HG03159 (cell line): ENCODE data around the gene SPTB.

Experiments
- ATAC-seq: cut with Tn5 transposase; IDR thresholded peaks from one replicate; pipeline ENCODE4 v1.9.1; 2021; ENCODE audit warnings: mild to moderate bottlenecking, moderate library complexity; ENCODE audit not compliant: unreplicated experiment

SPTB gene

DNA sequence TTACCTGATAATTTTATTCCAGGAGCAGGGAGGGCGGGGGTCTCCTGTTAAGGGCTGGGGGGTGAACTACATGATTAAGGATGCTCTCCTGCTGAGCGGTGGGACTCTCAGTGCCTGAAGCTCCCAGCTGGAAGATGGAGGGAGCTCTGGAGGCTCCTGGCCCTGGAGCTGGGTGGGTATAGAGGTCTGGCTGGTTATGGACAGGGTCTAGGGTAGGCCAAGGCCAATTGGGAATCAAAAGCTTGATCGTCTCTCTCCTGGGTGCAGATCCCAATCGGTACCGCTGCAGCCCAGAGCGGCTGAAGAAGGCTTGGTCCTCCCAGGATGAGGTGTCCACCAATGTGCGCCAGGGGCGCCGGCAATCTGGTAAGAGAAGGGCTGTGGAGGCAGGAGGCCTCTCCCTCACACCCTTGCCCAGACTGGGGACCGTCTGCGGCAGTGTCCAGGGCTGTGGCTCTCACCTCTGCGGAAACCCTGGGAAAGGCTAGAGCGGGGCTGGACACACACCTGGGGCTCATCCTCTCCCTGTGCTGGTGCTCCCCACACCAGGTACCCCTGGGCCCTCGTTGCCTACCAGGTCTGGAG is 147.1 kb downstream of the SPTB start:
- no peak for ATAC-seq

- no peak for ATAC-seq
These were observed 147.6 kb downstream of the SPTB start for GRCh38 chr14:64732066-64732465.

DNA sequence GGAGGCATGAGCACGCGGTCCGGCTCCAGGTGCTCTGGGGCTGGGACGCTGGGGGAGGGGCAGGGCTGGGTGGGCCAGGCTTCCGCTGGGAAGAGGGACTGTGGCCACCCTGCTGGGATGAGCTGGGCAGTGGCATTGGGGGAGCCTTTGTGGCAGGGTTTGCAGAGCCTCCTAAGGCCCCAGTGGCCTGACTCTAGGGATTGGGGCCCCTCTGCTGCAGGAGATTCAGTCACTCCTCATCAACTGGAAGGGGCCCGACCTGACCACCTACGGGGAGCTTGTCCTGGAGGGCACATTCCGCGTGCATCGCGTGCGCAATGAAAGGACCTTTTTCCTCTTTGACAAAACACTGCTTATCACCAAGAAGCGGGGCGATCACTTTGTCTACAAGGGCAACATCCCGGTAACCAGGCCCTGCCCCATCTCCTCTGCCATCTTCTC is 148.5 kb downstream of the SPTB start:
- ATAC-seq, result no peak

DNA sequence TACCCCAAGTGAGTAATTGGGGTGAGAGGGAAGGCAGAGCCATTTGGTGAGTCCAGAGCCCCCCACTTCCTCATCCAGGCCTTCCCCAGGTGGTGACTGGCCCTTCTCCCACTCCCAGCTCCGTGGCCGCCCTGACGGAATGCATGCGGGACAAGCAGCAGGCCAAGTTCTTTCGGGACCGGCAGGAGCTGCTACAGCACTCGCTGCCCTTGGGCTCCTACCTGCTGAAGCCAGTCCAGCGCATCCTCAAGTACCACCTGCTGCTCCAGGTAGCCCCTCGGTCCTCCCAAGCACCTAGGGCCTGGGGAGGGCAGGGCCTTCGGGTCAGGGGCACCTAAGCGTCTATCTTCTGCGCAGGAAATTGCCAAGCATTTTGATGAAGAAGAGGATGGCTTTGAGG is 149.0 kb downstream of the SPTB start:
- ATAC-seq, result no peak

DNA sequence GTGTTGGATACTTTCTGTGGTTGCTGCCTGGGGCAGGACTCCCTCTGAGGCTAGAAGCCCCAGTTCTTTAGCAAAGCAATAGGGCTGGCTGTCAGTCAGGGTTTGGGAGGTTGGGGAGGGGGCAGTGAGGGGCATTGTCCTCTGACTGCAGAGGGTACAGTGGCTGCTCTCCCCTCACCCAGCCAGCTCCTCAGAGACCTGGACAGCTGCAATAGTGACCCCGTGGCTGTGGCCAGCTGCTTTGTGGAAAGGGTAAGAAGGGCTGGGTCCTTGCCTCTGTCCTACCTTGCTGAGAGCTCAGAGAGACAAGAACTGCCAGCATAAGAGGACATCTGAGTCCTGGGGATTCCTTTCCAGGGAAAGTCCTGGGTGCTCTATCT is 149.7 kb downstream of the SPTB start:
- no peak for ATAC-seq

DNA sequence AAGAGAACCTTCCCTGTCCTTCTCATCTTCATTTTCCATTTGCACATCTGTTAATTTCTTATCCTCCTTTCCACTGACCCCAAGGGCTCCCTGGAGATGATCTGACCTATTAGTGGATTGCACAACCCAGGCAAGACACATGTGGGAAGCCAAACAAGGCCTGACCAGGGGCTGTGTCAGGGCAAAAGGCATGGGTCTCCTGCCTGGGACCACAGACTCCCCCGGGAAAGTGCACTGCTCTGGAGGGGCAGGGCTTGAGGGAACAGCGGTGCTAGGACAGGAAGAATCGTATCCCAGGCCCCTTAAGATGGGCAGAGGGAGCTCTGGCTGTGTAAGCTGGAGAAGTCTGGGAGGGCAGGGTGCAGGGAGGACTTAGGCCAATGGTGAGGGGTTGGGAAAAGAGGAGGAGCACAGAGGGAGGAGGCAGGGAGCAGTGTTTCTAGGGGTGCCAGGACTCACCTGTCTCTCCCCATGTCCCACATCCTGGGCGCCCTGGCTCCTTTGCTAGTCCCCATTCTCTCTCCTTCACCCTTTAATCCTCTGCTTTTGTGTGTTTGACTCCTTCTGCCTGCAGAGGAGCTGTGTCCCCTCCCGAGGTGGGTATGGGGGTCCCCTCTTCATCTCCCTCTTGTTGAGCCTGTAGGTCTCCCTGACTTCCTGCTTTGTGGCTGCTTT is 150.2 kb downstream of the SPTB start:
- no peak for ATAC-seq

DNA sequence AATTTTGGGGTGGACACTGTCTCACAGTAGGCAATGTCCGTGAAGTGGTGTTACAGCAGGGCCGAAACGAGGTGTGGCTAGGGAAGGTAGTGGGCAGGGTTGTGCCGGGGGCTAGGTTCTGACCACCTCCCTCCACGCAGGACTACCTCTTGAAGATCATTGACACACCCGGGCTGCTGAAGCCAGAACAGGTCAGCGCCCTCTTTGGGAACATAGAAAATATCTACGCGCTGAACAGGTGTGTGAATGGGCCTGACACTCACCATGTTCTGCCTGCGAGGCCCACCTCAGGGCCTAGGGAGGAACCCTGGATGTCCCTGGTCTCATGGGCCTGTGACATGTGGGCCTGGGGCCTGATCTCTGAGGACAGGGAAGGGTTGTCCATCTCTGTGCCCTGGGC is 150.9 kb downstream of the SPTB start:
- ATAC-seq, result no peak

GRCh38 chr14:64728106-64728505 is 151.6 kb downstream of the SPTB start:
- ATAC-seq, result no peak

GRCh38 chr14:64727551-64728071 is 152.1 kb downstream of the SPTB start:
- ATAC-seq, result no peak

GRCh38 chr14:64726585-64726890 is 153.2 kb downstream of the SPTB start:
- ATAC-seq, result no peak

DNA sequence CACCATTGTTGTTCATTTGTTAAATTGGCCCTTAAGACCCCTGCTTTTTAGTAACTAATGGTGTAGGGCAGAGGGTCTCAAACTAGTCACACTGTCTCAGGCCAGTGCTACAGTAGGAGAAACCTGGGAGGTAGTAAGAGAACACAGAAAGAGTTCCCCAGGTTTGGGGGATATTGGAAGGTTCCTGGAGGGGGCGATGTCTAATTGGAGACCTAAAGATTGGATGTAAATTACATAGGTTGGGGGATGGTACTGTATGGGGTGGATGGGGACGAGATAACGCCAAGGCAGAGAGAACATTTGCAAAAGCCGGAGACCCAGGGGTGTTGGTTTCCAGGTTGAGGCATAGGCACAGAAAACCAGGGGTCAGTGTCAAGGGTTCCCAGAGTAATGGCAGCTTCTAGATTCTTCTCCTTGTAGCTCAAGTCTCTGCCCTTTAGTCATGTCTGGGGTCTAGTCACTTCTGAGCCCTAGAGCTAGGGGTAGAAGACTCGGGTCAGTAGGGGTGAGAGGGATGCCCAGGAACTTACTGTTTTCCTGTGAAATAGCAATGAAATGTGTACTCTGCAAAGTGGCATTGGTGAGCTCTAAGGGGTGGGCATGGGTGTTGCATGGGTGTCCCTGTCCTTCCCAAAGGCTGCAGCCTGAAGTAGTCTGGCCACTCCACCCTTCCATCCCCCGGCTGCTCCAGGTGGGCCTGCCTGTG is 153.7 kb downstream of the SPTB start:
- no peak for ATAC-seq

DNA sequence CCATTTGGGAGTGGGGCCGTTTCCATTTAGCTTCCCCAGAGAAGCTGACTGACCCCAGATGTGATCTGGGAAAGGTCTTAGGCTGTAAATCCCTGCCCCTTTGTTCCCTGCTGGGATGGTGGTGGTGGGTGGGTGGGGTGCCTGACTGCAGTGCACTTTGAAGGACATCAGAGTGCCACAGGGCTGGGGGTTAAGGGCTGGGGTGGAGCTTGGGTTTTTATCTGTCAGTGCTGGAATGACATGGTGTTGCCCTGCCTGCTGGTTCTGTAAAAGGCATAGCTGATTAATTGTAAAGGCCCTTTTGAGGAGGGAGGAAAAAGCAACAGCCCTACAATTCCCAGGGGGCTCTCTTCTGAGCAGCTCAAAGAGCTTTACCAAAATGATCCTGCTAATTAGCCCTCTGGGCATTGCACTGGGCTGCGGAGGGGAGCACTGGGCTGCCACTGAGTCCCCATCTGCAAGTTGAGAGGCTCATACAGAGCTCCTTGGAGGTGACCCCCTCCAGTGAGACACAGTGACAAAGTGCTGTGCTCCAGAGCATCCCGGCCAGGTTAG is 154.4 kb downstream of the SPTB start:
- ATAC-seq, result no peak

GRCh38 chr14:64724578-64724930 is 155.2 kb downstream of the SPTB start:
- no peak for ATAC-seq

- no peak for ATAC-seq
These were observed 155.8 kb downstream of the SPTB start for GRCh38 chr14:64723691-64724577.

DNA sequence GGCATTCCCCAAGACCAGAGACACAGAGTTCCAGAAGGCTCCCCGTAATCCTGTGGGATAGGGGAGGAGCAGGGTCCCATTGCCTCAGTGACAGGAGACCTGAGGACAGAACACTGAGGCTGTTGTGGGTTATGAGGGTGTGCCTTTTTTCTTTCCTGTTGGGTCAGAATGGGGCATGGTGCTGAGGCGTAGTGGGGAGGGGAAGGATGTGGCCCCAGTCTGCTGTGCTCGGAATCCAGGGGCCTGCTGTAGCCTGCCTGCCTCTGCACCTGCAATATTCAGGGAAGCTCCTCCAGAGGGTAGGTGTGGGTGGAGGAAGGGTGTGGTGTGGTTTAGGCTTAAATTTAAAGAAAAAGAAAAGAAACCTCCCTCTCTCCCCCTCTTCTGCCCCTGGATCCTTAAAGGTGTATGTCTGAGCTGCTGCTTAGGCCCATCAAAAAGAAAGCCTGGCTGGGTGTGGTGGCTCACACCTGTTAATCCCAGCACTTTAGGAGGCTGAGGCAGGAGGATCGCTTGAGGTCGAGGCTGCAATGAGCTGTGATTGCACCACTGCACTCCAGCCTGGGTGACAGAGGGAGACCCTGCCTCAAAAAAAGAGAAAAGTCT is 156.8 kb downstream of the SPTB start:
- no peak for ATAC-seq

GRCh38 chr14:64721899-64722298 is 157.8 kb downstream of the SPTB start:
- no peak for ATAC-seq

DNA sequence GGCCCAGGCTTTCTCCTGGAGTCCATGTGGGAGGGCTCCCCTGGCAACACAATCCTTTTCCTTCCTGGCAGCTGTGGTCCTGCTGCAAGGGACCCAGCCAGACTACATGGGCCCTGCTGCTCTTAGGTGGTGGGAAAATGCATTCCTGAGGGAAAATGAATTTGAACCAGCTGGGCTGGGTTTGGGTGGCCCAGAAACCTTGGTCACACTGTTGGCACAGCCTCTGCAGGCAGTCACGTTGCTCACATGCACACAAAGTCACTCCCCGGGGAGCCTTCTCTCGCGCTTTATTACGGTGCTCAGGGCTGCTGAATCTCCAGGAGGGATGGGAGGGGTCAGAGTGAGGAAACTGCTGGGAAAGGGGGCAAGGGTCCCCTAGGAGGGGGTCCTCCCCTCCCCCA is 158.3 kb downstream of the SPTB start:
- no peak for ATAC-seq

DNA sequence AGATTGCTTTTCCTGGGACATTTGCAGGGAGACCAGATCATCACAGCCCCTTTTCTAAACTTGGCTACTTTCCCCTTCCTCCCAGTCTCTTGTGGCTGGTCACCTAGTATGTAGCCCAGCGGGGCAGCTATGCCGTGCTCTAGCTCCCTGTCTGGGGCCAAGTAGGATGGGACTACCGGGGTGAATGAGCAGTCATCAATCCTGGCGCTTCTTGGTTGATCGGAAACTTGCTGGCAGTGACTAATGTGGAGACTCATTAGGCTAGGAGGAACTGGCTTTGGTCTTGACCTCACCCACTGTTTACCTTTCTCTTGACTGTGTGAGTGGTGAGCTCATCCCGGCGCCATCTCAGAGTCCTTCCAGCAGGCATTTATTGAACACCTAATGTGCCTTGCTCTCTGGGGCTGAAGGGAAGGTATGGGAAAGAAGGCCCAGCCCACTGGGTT is 159.6 kb downstream of the SPTB start:
- ATAC-seq, result no peak

DNA sequence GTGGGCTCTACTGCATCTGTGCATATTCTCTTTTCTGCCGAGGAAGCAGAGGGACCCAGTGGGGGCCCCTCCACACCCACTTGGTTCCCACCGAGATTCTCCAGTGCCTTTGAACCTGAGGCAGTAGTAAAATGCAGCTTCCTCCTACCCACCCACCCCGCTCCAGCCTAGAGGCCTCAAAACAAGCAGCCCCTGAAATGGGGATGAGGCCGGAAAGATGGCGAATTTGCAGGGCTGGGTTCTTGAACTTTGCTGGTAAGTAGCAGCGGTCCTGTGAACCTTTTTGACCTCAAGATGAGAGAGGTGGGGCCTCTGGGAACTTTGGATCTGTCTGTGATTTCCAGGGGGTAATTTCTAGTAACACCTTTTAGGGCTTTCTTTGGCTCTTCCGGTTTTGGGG is 160.1 kb downstream of the SPTB start:
- no peak for ATAC-seq

GRCh38 chr14:64718762-64719161 is 160.9 kb downstream of the SPTB start:
- ATAC-seq, result no peak

GRCh38 chr14:64717870-64718269 is 161.8 kb downstream of the SPTB start:
- ATAC-seq, result no peak
